PC-3 (cell line): ENCODE results near the gene STAU1.

ENCODE experiments used
- EZH2 ChIP-seq: fragments of 300-600 bp; sonication (generic); IDR thresholded peaks from one replicate; pipeline ENCODE4 v1.6.1; 2017; ENCODE audit warnings: antibody characterized with exemption, mild to moderate bottlenecking, low read length; ENCODE audit not compliant: unreplicated experiment
- TF ChIP-seq, protein P1 (sequence below): fragments of 300-600 bp; sonication (generic); conservative IDR thresholded peaks from 2 replicates; pipeline ENCODE4 v1.5.1; 2017; ENCODE audit warnings: antibody characterized with exemption, low read depth, mild to moderate bottlenecking, low read length

DNA sequence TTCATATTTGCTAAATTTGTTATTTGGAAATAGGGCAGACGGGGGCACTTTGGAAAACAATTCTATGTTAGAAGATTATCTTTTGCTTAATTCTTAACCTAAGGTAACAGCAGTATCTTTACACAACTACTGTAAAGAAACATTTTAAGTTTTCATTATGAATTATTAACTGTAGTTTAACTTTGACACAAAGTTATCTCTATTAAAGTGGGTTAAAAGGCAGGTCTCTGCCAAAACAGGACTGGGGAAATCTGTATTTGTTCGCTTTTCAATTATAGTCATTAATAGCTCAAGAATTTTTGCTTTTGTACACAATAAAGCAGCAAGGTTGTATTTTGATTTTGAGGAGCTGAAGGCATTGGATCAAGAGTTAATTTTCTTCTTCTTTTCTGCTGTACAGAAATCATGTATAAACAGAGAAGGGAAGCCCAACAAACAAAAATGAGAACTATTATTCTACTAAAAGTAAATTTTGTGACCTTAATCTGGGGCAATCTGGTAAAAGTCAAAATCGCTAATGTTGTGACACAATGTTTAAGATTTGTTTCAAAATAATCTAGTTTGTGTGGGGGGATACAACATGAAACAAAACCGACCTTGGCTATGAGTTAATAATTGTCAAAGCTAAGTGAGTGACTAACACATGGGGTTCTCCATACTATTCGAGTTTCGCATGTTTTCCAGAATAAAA, 2.9 kb downstream of the STAU1 start:
- TF ChIP-seq EZH2: no peak
- TF ChIP-seq, protein P1, sequence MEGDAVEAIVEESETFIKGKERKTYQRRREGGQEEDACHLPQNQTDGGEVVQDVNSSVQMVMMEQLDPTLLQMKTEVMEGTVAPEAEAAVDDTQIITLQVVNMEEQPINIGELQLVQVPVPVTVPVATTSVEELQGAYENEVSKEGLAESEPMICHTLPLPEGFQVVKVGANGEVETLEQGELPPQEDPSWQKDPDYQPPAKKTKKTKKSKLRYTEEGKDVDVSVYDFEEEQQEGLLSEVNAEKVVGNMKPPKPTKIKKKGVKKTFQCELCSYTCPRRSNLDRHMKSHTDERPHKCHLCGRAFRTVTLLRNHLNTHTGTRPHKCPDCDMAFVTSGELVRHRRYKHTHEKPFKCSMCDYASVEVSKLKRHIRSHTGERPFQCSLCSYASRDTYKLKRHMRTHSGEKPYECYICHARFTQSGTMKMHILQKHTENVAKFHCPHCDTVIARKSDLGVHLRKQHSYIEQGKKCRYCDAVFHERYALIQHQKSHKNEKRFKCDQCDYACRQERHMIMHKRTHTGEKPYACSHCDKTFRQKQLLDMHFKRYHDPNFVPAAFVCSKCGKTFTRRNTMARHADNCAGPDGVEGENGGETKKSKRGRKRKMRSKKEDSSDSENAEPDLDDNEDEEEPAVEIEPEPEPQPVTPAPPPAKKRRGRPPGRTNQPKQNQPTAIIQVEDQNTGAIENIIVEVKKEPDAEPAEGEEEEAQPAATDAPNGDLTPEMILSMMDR: no peak
